COLO829 (cell line): Measurements from ENCODE around the gene GPHN.
A peak's percentile ranks its signal among the peaks of the same experiment; 100 is the strongest.
"Not testable (repeated sequence)": the region's sequence is repeated elsewhere in the genome, so short reads cannot be mapped to it uniquely, and the experiment has no call there.

Experiments
- DNase-seq: peaks from one replicate; pipeline ENCODE4 v3.0.0; 2012; ENCODE audit warnings: low spot score

The GPHN gene

GRCh38 chr14:66677780-66678179 is 169.8 kb downstream of the GPHN start:
- no peak for DNase-seq

GRCh38 chr14:66680216-66680615 is 172.3 kb downstream of the GPHN start:
- no peak for DNase-seq

DNA sequence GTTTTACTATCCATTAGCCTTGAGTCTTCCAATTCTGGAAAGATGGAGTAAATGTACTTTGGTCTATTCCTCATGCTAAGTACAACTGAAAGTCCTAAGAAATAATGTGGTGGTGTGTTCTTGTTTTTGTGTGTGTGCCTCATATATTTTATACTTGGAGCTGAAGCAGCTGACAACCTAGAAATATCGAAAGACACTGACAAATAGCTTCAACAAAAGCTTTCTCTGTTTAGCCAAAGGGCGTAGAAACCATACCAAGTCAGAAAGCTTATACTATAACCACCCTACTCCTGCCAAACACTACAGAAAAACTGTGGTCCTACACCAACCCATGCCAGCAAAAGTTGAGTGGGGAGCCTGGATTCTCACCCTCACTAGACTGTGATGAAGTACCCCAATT is 188.4 kb downstream of the GPHN start:
- DNase-seq, result peak; percentile 35

DNA sequence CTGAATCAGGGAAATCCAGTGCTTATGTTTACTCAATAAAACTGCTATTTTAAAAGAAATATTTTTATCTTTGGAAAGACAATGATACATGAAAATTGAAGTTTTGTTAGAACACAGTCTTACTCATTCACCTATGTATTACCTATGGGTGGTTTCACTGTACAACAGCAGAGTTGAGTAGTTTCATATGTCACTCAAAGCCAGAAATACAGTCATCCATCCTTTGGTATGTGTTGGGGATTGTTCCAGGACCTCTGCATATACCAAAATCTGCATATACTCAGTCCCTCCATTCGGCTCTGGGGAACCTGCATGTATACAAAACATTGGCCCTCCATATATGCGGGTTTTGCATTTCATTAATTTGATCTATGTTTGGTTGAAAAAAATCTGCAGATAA is 190.6 kb downstream of the GPHN start:
- DNase-seq, result no peak

DNA sequence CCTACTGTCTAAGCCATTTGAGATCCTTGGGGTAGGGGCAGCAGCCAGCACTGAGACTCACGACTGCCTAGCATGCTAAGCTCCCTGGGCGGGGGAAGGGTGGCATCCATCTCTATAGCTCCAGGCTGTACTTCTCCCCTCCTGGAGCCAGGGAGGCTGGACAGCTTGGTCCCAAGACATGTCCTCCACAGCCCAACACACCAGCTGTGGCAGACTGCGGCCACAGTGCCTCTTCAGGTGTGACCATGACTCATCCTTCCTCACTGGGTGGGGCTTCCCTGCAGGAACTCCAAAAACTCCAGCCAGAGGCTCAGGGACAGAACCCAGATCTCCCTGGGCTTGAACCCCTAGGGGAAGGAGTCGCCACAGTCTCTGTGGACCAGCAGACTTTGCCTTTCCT is 193.9 kb downstream of the GPHN start:
- DNase-seq, result no peak

DNA sequence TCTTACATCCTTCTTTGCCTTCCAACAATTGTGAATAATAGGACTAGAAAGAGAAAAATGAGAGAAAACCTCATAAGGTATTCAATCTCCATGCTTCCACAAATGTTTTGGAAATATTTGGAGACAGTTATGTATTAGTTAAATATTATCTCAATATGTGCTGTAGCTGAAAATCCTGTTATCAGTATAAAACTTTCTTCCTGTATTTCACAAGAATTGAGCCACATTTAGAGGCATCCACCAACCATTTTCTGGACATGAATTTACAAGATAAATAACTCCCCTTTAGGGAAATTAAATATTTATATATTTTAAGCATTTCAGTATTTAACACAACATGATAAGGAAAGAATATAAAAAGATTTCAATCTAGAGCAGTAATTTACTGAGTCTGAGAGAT is 200.3 kb downstream of the GPHN start:
- DNase-seq, result no peak

DNA sequence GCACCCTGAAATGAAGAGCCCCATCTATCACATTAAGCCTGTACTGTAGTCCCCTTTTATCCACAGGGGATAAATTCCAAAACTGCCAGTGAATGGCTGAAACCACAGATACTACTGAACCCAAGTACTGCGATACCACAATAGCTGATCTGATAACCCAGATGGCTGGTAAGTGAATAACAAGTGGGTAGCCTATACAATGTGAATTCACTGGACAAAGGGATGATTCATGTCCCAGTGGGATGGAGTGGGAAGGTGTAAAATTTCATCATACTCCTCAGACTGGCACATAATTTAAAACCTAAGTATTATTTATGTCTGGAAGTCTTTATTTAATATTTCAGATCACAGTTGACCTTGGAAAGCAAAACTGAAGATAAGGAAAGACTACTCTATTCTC is 201.3 kb downstream of the GPHN start:
- peak; percentile 17 for DNase-seq

DNA sequence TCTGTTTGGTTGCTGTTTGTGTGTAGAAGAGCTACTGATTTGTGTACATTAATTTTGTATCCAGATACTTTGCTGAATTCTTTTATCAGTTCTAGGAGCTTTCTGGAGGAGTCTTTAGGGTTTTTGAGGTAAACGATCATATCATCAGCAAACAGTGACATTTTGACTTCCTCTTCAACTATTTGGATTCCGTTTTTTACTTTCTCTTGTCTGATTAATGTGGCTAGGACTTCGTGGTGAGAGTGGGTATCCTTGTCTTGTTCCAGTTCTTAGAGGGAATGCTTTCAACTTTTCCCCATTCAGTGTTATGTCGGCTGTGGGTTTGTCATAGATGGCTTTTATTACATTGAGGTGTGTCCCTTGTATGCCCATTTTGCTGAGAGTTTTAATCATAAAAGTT is 206.3 kb downstream of the GPHN start:
- DNase-seq, result not testable (repeated sequence)

GRCh38 chr14:66715313-66715712 is 207.4 kb downstream of the GPHN start:
- not testable (repeated sequence) for DNase-seq

DNA sequence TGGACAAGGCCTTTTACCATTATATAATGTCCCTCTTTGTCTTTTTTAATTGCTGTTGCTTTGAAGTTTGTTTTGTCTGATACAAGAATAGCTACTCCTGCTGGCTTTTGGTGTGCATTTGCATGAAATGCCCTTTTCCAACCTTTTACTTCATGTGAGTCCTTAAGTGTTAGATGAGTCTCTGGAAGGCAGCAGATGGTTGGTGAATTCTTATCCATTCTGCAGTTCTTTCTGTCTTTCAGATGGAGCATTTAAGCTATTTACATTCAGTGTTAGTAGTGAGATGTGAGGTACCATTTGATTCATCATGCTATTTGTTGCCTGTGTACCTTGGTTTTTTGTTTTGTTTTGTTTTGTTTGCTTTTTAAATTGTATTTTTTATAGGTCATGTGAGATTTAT is 208.3 kb downstream of the GPHN start:
- no peak for DNase-seq

DNA sequence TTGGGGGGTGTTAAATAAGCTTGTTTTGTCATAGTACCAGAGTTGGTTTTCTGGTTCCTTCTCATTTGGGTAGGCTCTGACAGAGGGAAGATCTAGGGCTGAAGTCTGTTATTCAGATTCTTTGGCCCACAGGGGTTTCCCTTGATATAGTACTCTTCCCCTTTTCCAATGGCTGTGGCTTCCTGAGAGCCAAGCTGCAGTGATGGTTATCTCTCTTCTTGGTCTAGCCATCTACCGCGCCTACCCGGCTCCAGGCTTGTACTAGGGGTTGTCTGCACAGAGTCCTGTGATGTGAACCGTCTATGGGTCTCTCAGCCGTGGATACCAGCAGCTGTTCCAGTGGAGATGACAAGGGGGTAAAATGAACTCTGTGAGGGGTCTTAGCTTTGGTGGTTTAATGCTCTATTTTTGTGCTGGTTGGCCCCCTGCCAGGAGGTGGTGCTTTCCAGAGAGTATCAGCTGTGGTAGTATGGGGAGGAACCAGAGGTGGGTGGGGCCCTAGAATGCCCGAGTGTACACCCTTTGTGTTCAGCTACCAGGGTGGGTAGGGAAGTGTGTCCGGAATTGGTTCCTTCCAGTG is 209.7 kb downstream of the GPHN start:
- no peak for DNase-seq

DNA sequence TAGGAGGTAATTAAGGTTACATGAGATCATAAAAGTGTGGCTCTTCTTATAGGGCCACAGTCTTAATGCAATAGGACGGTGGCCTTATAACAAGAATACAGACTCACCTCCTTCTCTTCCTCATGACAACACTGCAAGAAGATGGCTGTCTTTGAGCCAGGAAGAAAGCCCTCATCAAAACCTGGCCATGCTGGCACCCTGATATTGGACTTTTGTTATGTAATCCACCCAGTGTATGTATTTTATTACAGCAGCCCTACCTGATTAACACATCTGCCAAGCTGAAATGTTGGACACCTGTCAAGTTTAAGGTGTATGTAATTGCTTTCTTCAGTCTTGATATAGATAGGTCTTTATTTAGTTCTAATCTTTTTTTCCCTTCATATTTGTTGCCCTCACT is 217.0 kb downstream of the GPHN start:
- no peak for DNase-seq

DNA sequence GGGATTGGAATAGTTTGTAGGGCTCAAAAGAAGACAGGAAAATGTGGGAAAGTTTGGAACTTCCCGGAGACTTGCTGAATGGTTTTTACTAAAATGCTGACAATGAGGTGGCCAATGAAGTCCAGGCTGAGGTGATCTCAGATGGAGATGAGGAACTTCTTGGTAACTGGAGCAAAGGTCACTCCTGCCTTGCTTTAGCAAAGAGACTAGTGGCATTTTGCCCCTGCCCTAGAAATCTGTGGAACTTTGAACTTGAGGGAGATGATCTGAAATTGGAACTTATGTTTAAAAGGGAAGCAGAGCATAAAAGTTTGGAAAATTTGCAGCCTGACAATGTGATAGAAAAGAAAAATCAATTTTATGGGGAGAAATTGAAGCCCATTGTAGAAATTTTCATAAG is 223.4 kb downstream of the GPHN start:
- DNase-seq, result not testable (repeated sequence)

- DNase-seq, result no peak
Measured at GRCh38 chr14:66735853-66736252, 227.9 kb downstream of the GPHN start.

DNA sequence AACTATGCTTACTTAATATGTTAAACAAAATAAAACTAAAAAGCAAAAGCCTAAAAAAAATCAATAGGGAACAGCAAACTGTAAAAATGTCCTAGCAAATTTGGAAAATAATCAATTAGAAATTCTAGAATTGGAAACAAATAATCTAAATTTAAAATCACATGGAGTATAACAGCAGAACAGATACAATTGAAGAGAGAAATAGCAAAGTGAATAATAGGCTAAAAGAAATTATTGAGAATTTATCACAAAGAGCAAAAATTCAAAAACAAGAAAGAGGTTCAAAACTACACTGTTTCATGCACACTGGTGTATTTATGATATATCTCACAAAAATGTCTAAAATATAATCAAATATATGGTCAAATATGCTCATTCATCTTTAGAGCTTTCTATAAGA is 231.9 kb downstream of the GPHN start:
- DNase-seq, result no peak

DNA sequence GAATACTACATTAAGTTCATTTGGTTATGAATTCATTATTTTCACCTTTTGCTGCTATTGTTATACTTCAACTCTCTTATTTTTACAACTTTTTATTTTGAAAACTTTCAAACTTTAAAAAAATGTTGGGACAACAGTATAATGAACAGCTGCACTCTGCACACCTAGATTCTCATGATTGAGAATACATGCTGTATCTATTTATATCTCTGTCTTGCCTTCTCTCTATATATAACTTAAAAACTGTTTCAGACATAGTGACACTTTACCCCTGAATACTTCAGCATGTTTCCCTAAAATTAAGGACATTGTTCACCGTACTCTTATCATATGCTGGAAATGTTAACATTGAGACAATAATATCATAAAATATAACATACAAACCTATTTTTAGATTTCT is 237.1 kb downstream of the GPHN start:
- DNase-seq, result no peak

- peak; percentile 47 for DNase-seq
Measured at GRCh38 chr14:66746316-66747006, 238.5 kb downstream of the GPHN start.

DNA sequence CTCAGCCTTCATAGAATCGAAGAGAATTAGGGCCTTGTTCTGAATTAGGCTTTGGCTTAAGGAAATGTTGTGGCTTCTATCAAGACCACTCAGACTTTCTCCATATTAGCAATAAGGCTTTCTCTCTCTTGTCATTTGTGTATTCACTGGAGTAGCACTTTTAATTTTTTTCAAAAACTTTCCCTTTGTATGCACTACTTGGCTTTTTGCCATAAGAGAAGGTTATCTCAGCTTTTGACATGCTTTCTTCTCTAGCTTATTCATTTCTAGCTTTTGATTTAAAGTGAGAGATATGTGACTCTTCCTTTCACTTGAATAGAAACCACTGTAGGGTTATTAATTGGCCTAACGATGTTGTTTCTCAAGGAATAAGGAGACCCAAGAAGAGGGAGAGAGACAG is 244.2 kb downstream of the GPHN start:
- DNase-seq, result no peak

- DNase-seq, result no peak
Measured at GRCh38 chr14:66758031-66758613, 250.2 kb downstream of the GPHN start.

DNA sequence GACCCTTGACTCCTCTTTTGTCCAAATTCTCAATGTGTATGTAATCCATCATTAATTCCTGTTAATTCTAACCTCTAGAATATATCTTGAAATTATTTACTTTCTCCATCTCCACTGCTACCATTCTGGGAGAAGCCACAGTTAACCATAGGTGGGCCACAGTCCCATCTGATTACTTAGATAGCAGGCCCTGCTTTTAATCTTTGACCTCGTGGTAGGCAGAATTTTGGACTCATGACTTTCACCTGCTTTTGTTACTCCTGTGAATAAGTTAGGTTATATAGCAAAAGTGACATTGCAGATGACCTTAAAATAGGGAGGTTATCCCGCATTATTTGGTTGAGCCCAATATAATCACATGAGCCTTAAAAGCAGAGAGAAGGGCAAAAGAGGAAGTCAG is 264.2 kb downstream of the GPHN start:
- DNase-seq, result no peak

- DNase-seq, result no peak
Measured at GRCh38 chr14:66782853-66783252, 274.9 kb downstream of the GPHN start.

- DNase-seq, result no peak
Measured at GRCh38 chr14:66790101-66790500, 282.2 kb downstream of the GPHN start.

GRCh38 chr14:66802962-66803361 is 295.0 kb downstream of the GPHN start:
- no peak for DNase-seq

- no peak for DNase-seq
Measured at GRCh38 chr14:66804141-66804540, 296.2 kb downstream of the GPHN start.
